Astrocyte of the cerebellum (primary cell): ENCODE results near the gene PCSK6.

Source experiments
- DNase-seq: peaks from one replicate; pipeline ENCODE4 v3.0.0-alpha.2; 2011; ENCODE audit warnings: low read depth
- H3K4me3 ChIP-seq: 2 replicates; pipeline ENCODE4 v1.5.1; 2011; ENCODE audit warnings: mild to moderate bottlenecking, low read depth, low read length, moderate library complexity
- CTCF ChIP-seq: IDR thresholded peaks from 2 replicates; pipeline ENCODE4 v1.5.1; 2012; ENCODE audit warnings: low read length, low read depth, moderate library complexity, mild to moderate bottlenecking; ENCODE audit errors: missing control alignments
- in situ Hi-C: cut with HindIII; loops from 2 replicates; pipeline ENCODE4 v1.10.0; 2017; ENCODE audit warnings: low sequenced_read_pairs

Gene PCSK6

GRCh38 chr15:101325263-101326025 is 164.1 kb downstream of the PCSK6 start:
- no peak for DNase-seq
- no peak overlapping the region for H3K4me3 ChIP-seq
- TF ChIP-seq CTCF = no peak
- in situ Hi-C loops = no loop called here

GRCh38 chr15:101324524-101325177 is 164.9 kb downstream of the PCSK6 start:
- in situ Hi-C loops = no loop called here
- TF ChIP-seq CTCF = no peak
- DNase-seq = no peak
- H3K4me3 ChIP-seq = no peak overlapping the region

GRCh38 chr15:101323793-101324523 is 165.5 kb downstream of the PCSK6 start:
- no peak overlapping the region for H3K4me3 ChIP-seq
- in situ Hi-C loops = no loop called here
- no peak for TF ChIP-seq CTCF
- no peak for DNase-seq

- in situ Hi-C loops = no loop called here
- no peak for DNase-seq
- no peak overlapping the region for H3K4me3 ChIP-seq
- TF ChIP-seq CTCF = no peak
These were observed 166.5 kb downstream of the PCSK6 start for GRCh38 chr15:101322854-101323477.

- no peak overlapping the region for H3K4me3 ChIP-seq
- TF ChIP-seq CTCF = no peak
- no peak for DNase-seq
- in situ Hi-C loops = no loop called here
These were observed 167.4 kb downstream of the PCSK6 start for GRCh38 chr15:101322016-101322695.
